GM23248 (cell line): Measurements from ENCODE around the gene CYFIP1.

Experiments used
- EZH2 ChIP-seq: fragments of 200-600 bp; sonication (generic); IDR thresholded peaks from 2 replicates; pipeline ENCODE4 v1.6.1; 2018; ENCODE audit warnings: antibody characterized with exemption, mild to moderate bottlenecking; ENCODE audit not compliant: insufficient read depth, poor library complexity, severe bottlenecking
- EZH2phosphoT487 ChIP-seq: fragments of 200-600 bp; sonication (generic); IDR thresholded peaks from 2 replicates; pipeline ENCODE4 v1.6.1; 2018; ENCODE audit warnings: antibody characterized with exemption, moderate library complexity, mild to moderate bottlenecking, low read depth; ENCODE audit not compliant: insufficient read depth

GRCh38 chr15:22939051-22939450 is 41.1 kb downstream of the CYFIP1 start:
- TF ChIP-seq EZH2 = no peak
- TF ChIP-seq EZH2phosphoT487 = no peak
